Heart left ventricle (tissue), 13 donors: ENCODE measurements around the gene MTFP1.

Experiments used
- POLR2A ChIP-seq, 2 donors: fragments of 450-650 bp; IDR thresholded peaks; one replicate each; pipeline ENCODE4 v1.6.1; 2017; ENCODE audit warnings: antibody characterized with exemption in 2 of 2, mild to moderate bottlenecking in 2 of 2, moderate library complexity in 2 of 2
- TF ChIP-seq, protein P1 (sequence below), 12 donors: fragments of 200-600 bp; sonication (generic) in 4 of 12; IDR thresholded peaks; one replicate each; pipeline versions ENCODE4 v1.5.0 to v1.8.0; 2018 to 2022; ENCODE audit warnings: antibody characterized with exemption in 12 of 12, mild to moderate bottlenecking in 5 of 12
- donor health status: ischemic (EF 13 %, LVEDD 7.1; RV severe dilation, severe dysfunction).
- donor health status: DM: no; HTN: yes; CAD: no.
- donor health status: DM: no; HTN: no; CAD: no.
- donor health status: ischemic (EF 25% LVEDD 6.9; RV normal size, moderate dysfunction).
- donor health status: ischemic (EF 25% LVEDD 5.7; RV mildly dilated, moderate dysfunction).
- donor health status: ischemic (EF 35%, LVEDD 5.7; RV mildly dilated, moderate dysfunction).
- donor health status: nonischemic (EF 11% LVEDD 7.7; RV severe dilation, severe dysfunction).
- donor health status: DM: yes; HTN: yes; CAD: no.
- donor health status: PGD.
- donor health status: ischemic (EF 29% LVEDD 5.4; RV normal size, mild dysfunction).
- donor health status: nonischemic (EF 23%, LVEDD 6.1; RV moderate dilation, normal function).

GRCh38 chr22:30408388-30409102 lies 17.0 kb upstream of the MTFP1 start:
- TF ChIP-seq, protein P1, sequence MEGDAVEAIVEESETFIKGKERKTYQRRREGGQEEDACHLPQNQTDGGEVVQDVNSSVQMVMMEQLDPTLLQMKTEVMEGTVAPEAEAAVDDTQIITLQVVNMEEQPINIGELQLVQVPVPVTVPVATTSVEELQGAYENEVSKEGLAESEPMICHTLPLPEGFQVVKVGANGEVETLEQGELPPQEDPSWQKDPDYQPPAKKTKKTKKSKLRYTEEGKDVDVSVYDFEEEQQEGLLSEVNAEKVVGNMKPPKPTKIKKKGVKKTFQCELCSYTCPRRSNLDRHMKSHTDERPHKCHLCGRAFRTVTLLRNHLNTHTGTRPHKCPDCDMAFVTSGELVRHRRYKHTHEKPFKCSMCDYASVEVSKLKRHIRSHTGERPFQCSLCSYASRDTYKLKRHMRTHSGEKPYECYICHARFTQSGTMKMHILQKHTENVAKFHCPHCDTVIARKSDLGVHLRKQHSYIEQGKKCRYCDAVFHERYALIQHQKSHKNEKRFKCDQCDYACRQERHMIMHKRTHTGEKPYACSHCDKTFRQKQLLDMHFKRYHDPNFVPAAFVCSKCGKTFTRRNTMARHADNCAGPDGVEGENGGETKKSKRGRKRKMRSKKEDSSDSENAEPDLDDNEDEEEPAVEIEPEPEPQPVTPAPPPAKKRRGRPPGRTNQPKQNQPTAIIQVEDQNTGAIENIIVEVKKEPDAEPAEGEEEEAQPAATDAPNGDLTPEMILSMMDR (IDR thresholded peaks at IDR 0.05), result no peak
- TF ChIP-seq POLR2A (IDR thresholded peaks at IDR 0.05), result no peak
